IMR-90 (cell line): ENCODE results near the gene DCDC2. TPM values are rescaled to one million over a fixed set of nuclear protein-coding genes. Genes with fewer than 3 reads are reported as not detected.

Source experiments
- ATAC-seq: fragments of 200-7000 bp; cut with Tn5 transposase; 2 replicates; pipeline ENCODE4 v1.9.1; 2020; ENCODE audit warnings: low read depth, mild to moderate bottlenecking, moderate library complexity
- BruUV-seq: library from RNA; stranded (reverse); fragments of 400-500 nt; replicated peaks from 2 replicates; lab custom pipeline; 2021; lab: Mats Ljungman, UMichigan
- CTCF ChIA-PET: fragments of 300-600 bp; formaldehyde crosslinking; extraction: SDS; loops from one replicate; lab custom pipeline; 2021; ENCODE audit warnings: antibody characterized with exemption; lab: Yijun Ruan, JAX
- POLR2A ChIA-PET: fragments of 300-600 bp; sonication (Branson Sonifier 250); formaldehyde crosslinking; loops from one replicate; lab custom pipeline; 2022; ENCODE audit warnings: antibody characterized with exemption; ENCODE audit not compliant: unreplicated experiment; lab: Charles Lee
- DNase-seq: peaks from one replicate; pipeline ENCODE4 v3.0.0; 2013
- H2AFZ ChIP-seq: replicated peaks from 2 replicates; pipeline ENCODE3; 2013; ENCODE audit warnings: low read length, mild to moderate bottlenecking; ENCODE audit not compliant: poor library complexity
- H2AK5ac ChIP-seq: 2 replicates; pipeline ENCODE4 v1.6.1; 2013; ENCODE audit warnings: low read depth, low read length, inconsistent platforms
- H2AK9ac ChIP-seq: replicated peaks from 2 replicates; pipeline ENCODE3; 2013; ENCODE audit warnings: mild to moderate bottlenecking, low read depth, low read length, moderate library complexity; ENCODE audit not compliant: poor library complexity
- H2BK120ac ChIP-seq: 2 replicates; pipeline ENCODE4 v1.6.1; 2013; ENCODE audit warnings: low read depth, low read length, inconsistent platforms
- H2BK15ac ChIP-seq: 3 replicates; pipeline ENCODE4 v1.6.1; 2013; ENCODE audit warnings: low read depth, low read length, inconsistent platforms
- H2BK20ac ChIP-seq: 2 replicates; pipeline ENCODE4 v1.6.1; 2013; ENCODE audit warnings: low read depth, mild to moderate bottlenecking, inconsistent platforms, low read length, moderate library complexity
- H2BK5ac ChIP-seq: 2 replicates; pipeline ENCODE4 v1.6.1; 2013; ENCODE audit warnings: mild to moderate bottlenecking, low read depth, low read length, inconsistent platforms; ENCODE audit not compliant: poor library complexity, severe bottlenecking
- H3K14ac ChIP-seq: replicated peaks from 2 replicates; pipeline ENCODE4 v1.6.1; 2013; ENCODE audit warnings: low read depth, low read length, inconsistent platforms
- H3K18ac ChIP-seq: 2 replicates; pipeline ENCODE4 v1.6.1; 2013; ENCODE audit warnings: low read depth, low read length, control low read depth
- H3K23ac ChIP-seq: 2 replicates; pipeline ENCODE4 v1.6.1; 2013; ENCODE audit warnings: low read depth, low read length, inconsistent platforms
- H3K27ac ChIP-seq: 2 replicates; pipeline ENCODE4 v1.5.1; 2013; ENCODE audit warnings: mild to moderate bottlenecking, control low read depth, low read length; ENCODE audit not compliant: insufficient read depth
- H3K27me3 ChIP-seq: 2 replicates; pipeline ENCODE4 v1.6.1; 2013; ENCODE audit warnings: low read length; ENCODE audit not compliant: control insufficient read depth, insufficient read depth
- H3K36me3 ChIP-seq: 2 replicates; pipeline ENCODE4 v1.6.1; 2013; ENCODE audit warnings: low read length, mixed read lengths; ENCODE audit not compliant: control insufficient read depth, insufficient read depth
- H3K4ac ChIP-seq: 2 replicates; pipeline ENCODE4 v1.6.1; 2013; ENCODE audit warnings: low read depth, low read length, inconsistent platforms
- H3K4me1 ChIP-seq: 2 replicates; pipeline ENCODE4 v1.6.1; 2013; ENCODE audit warnings: low read length, mixed read lengths; ENCODE audit not compliant: control insufficient read depth, insufficient read depth
- H3K4me2 ChIP-seq: 2 replicates; pipeline ENCODE4 v1.6.1; 2013; ENCODE audit warnings: low read depth, mild to moderate bottlenecking, control low read depth, low read length, moderate library complexity
- H3K4me3 ChIP-seq: 2 replicates; pipeline ENCODE4 v1.5.1; 2013; ENCODE audit warnings: low read depth, mild to moderate bottlenecking, control low read depth, low read length, moderate library complexity; ENCODE audit not compliant: insufficient read depth
- H3K56ac ChIP-seq: 2 replicates; pipeline ENCODE4 v1.6.1; 2013; ENCODE audit warnings: low read length, inconsistent platforms; ENCODE audit not compliant: insufficient read depth; ENCODE audit errors: extremely low read depth
- H3K79me1 ChIP-seq, 2 experiments: 2 replicates each; pipeline ENCODE4 v1.6.1; 2013; ENCODE audit warnings: low read length in 2 of 2, inconsistent platforms in 1 of 2, low read depth in 1 of 2
- H3K9ac ChIP-seq: 2 replicates; pipeline ENCODE4 v1.6.1; 2013; ENCODE audit warnings: low read depth, low read length, control low read depth
- H3K9me1 ChIP-seq: 2 replicates; pipeline ENCODE4 v1.6.1; 2013; ENCODE audit warnings: low read length, inconsistent platforms; ENCODE audit not compliant: insufficient read depth
- H3K9me3 ChIP-seq: 2 replicates; pipeline ENCODE4 v1.6.1; 2013; ENCODE audit warnings: low read length; ENCODE audit not compliant: control insufficient read depth, insufficient read depth
- H4K20me1 ChIP-seq: 2 replicates; pipeline ENCODE4 v1.6.1; 2013; ENCODE audit warnings: low read length, inconsistent platforms; ENCODE audit not compliant: insufficient read depth
- H4K5ac ChIP-seq: 2 replicates; pipeline ENCODE4 v1.6.1; 2013; ENCODE audit warnings: mild to moderate bottlenecking, low read depth, low read length, control low read depth
- H4K8ac ChIP-seq, 2 experiments: 2 replicates each; pipeline ENCODE4 v1.6.1; 2013; ENCODE audit warnings: low read depth in 2 of 2, low read length in 2 of 2, control low read depth in 1 of 2, inconsistent platforms in 1 of 2
- H4K91ac ChIP-seq: 2 replicates; pipeline ENCODE4 v1.6.1; 2013; ENCODE audit warnings: low read depth, low read length, inconsistent platforms; ENCODE audit not compliant: insufficient read depth
- CEBPB ChIP-seq: IDR thresholded peaks from 2 replicates; pipeline ENCODE4 v1.6.1; 2012; ENCODE audit warnings: low read depth, low read length, improper control_type of control experiment
- CHD1 ChIP-seq: IDR thresholded peaks from 2 replicates; pipeline ENCODE4 v1.6.1; 2012; ENCODE audit warnings: low read depth, low read length, improper control_type of control experiment
- MAFK ChIP-seq: IDR thresholded peaks from 2 replicates; pipeline ENCODE4 v1.6.1; 2012; ENCODE audit warnings: low read depth, low read length, improper control_type of control experiment
- MAZ ChIP-seq: IDR thresholded peaks from 2 replicates; pipeline ENCODE4 v1.6.1; 2012; ENCODE audit warnings: low read depth, mild to moderate bottlenecking, low read length, improper control_type of control experiment, moderate library complexity, borderline replicate concordance
- MXI1 ChIP-seq: IDR thresholded peaks from 2 replicates; pipeline ENCODE4 v1.6.1; 2012; ENCODE audit warnings: low read depth, mild to moderate bottlenecking, low read length, moderate library complexity, borderline replicate concordance
- POLR2A ChIP-seq: IDR thresholded peaks from 2 replicates; pipeline ENCODE4 v1.6.1; 2012; ENCODE audit warnings: mild to moderate bottlenecking, low read depth, low read length
- RFX5 ChIP-seq: IDR thresholded peaks from 2 replicates; pipeline ENCODE4 v1.8.0; 2012; ENCODE audit warnings: low read depth, mild to moderate bottlenecking, low read length, moderate library complexity
- USF2 ChIP-seq: fragments of 150-350 bp; IDR thresholded peaks from 2 replicates; pipeline ENCODE4 v1.6.1; 2017; ENCODE audit warnings: mild to moderate bottlenecking, antibody characterized with exemption, low read length, low read depth
- dilution Hi-C: fragments of 300-500 bp; cut with HindIII; formaldehyde crosslinking; loops from one replicate; pipeline ENCODE4 v1.14.3; 2018; ENCODE audit warnings: low sequenced_read_pairs; ENCODE audit not compliant: unreplicated experiment
- in situ Hi-C: fragments of 300-500 bp; cut with MboI; formaldehyde crosslinking; loops from 3 replicates; pipeline ENCODE4 v1.14.3; 2019; ENCODE audit warnings: low sequenced_read_pairs, inconsistent platforms, mixed read lengths
- intact Hi-C: fragments of 100-400 bp; cut with micrococcal nuclease; formaldehyde crosslinking; loops from 2 replicates; pipeline ENCODE4 v1.10.0; 2022
- polyA plus RNA-seq, 3 experiments: library from polyadenylated mRNA; depleted of rRNA; stranded (reverse); fragments of >200 nt; gene quantifications; 2 replicates each; pipeline ENCODE4 v1.2.3, GENCODE V29; 2012; ENCODE audit warnings: low replicate concordance in 1 of 3
- total RNA-seq: library from RNA; depleted of rRNA; stranded (reverse); fragments of >200 nt; gene quantifications from 2 replicates; pipeline ENCODE4 v1.2.3, GENCODE V29; 2012

Gene DCDC2
- total and polyA plus RNA-seq, 2 of the 4 experiments (the other 2 are of a cell fraction), result not detected

- no peak for ATAC-seq
- H2BK5ac ChIP-seq, result no peak overlapping the region
Observed at GRCh38 chr6:24193364-24193763, 164.5 kb downstream of the DCDC2 start.

More at GRCh38 chr6:24193364-24193763, 164.5 kb downstream of the DCDC2 start:
- no peak for TF ChIP-seq MAZ
- no peak for TF ChIP-seq POLR2A
- no peak for TF ChIP-seq CHD1
- TF ChIP-seq CEBPB, result no peak
- no peak for TF ChIP-seq MXI1
- TF ChIP-seq USF2, result no peak
- TF ChIP-seq MAFK, result no peak
- TF ChIP-seq RFX5, result no peak
- Histone ChIP-seq H3K4me1 (no peaks in the 10 kb centered on the region), H2BK20ac (no peak overlapping the region), H3K4me2 (no peak overlapping the region), H3K27ac (no peak overlapping the region), H2AFZ (no peak overlapping the region), H2AK9ac (no peak overlapping the region), H3K36me3 (no peaks in the 10 kb centered on the region), H2BK15ac (no peak overlapping the region), H3K4ac (no peak overlapping the region), H4K5ac (no peak overlapping the region), H3K79me1 (no peaks in the 10 kb centered on the region), H3K14ac (no peak overlapping the region), H3K4me3 (no peak overlapping the region), H2AK5ac (no peak overlapping the region), H4K91ac (no peak overlapping the region), H4K8ac (no peak overlapping the region), H2BK120ac (no peak overlapping the region), H4K20me1 (no peaks in the 10 kb centered on the region), H3K9ac (no peak overlapping the region), H3K9me3 (peaks cover 2% of the 10 kb centered on the region; the same call in 1 of the 2 replicates), H3K18ac (no peak overlapping the region), H3K27me3 (no peaks in the 10 kb centered on the region), H3K23ac (no peak overlapping the region), H3K56ac (no peak overlapping the region), H3K9me1 (no peaks in the 10 kb centered on the region)
- ChIA-PET CTCF (no interaction called here), POLR2A (no interaction called here)
- dilution Hi-C loops (no loop called here), intact Hi-C loops (no loop called here), in situ Hi-C loops (no loop called here)
- BruUV-seq, result no TSS peak
- no peak for DNase-seq
